Testis (tissue), 3 donors: ENCODE results near the gene SHE. TPM values are rescaled to one million over a fixed set of nuclear protein-coding genes. Genes with fewer than 3 reads are reported as not detected.

ENCODE experiments used
- DNase-seq: peaks from one replicate; pipeline ENCODE4 v3.0.0-alpha.2; 2019
- H3K27ac ChIP-seq, 2 donors: fragments of 200-600 bp; sonication (generic); one replicate each; pipeline ENCODE4 v1.5.1; 2019
- H3K27me3 ChIP-seq: fragments of 200-600 bp; sonication (generic); one replicate; pipeline ENCODE4 v1.5.1; 2019
- H3K36me3 ChIP-seq: fragments of 200-600 bp; sonication (generic); one replicate; pipeline ENCODE4 v1.5.1; 2017; ENCODE audit warnings: low read depth; ENCODE audit errors: missing control alignments
- H3K4me1 ChIP-seq: fragments of 200-600 bp; sonication (generic); one replicate; pipeline ENCODE4 v1.5.1; 2019
- H3K4me3 ChIP-seq, 2 donors: fragments of 200-600 bp; sonication (generic); one replicate each; pipeline ENCODE4 v1.5.1; 2017 to 2019
- H3K9me3 ChIP-seq: fragments of 200-600 bp; sonication (generic); one replicate; pipeline ENCODE4 v1.5.1; 2017
- CTCF ChIP-seq, 3 experiments: fragments of 450-650 bp in 2 of 3; fragments of 200-600 bp in 1 of 3; sonication (generic) in 1 of 3; IDR thresholded peaks; one replicate each; pipeline ENCODE4 v1.5.1; 2016 to 2019; ENCODE audit warnings: antibody characterized with exemption in 3 of 3, mild to moderate bottlenecking in 2 of 3, moderate library complexity in 1 of 3
- POLR2A ChIP-seq: fragments of 450-650 bp; IDR thresholded peaks from one replicate; pipeline ENCODE4 v1.6.1; 2017; ENCODE audit warnings: antibody characterized with exemption, mild to moderate bottlenecking, moderate library complexity
- WGBS, 2 donors: methylation state at CpG; one replicate each; pipeline ENCODE4 v1.1.5; 2018; 5-methylcytosine and 5-hydroxymethylcytosine counted together
- intact Hi-C: fragments of 100-400 bp; cut with DNase I; formaldehyde crosslinking; loops from one replicate; pipeline ENCODE4 v1.15.1; 2023; ENCODE audit warnings: low total_unique reads
- polyA plus RNA-seq: library from polyadenylated mRNA; stranded (reverse); fragments of 350-450 nt; fragmentation: Illumina TruSeq; extraction: RNeasy Lipid Tissue Mini Kit (QIAGEN cat#74804); gene quantifications from one replicate; pipeline ENCODE4 v1.2.3, GENCODE V29; 2014; ENCODE audit warnings: low read depth, low replicate concordance; ENCODE audit not compliant: insufficient read depth
- total RNA-seq, 2 donors: library from RNA; depleted of rRNA; stranded (reverse); fragments of >200 nt; gene quantifications; one replicate each; pipeline ENCODE4 v1.2.3, GENCODE V29; 2016

Gene SHE
- total and polyA plus RNA-seq, 3 donors from 2014 or later = 50.9 to 57.9 (median 53.7) TPM

- H3K4me3 ChIP-seq = no peak overlapping the region
- no peaks in the 10 kb centered on the region for H3K36me3 ChIP-seq
- peak overlapping the region in 1 of 2 donors; percentile 32 for H3K27ac ChIP-seq
- WGBS, 2 donors = 73 to 78% methylated on average over 17 of the region's 17 CpGs
- H3K4me1 ChIP-seq = peaks cover 33% of the 10 kb centered on the region
- DNase-seq = no peak
- no peaks in the 10 kb centered on the region for H3K27me3 ChIP-seq
- intact Hi-C loops = no loop called here
- TF ChIP-seq CTCF (IDR thresholded peaks at IDR 0.05) = no peak
- TF ChIP-seq POLR2A = no peak
- H3K9me3 ChIP-seq = no peaks in the 10 kb centered on the region
Measured at GRCh38 chr1:154429841-154430611, 72.2 kb downstream of the SHE start.

Other genes with a start within 250 kb of the SHE start
- 10 to 100 TPM; 92.7 to 98.9 TPM for gene HAX1, start 229.8 kb downstream of the SHE start, total RNA-seq
- 192 TPM for gene HAX1, start 229.8 kb downstream of the SHE start, polyA plus RNA-seq
- gene AQP10, start 181.3 kb downstream of the SHE start, total RNA-seq = 1 to 10 TPM; 2.0 to 2.2 TPM
- 0.41 TPM for gene AQP10, start 181.3 kb downstream of the SHE start, polyA plus RNA-seq
- 100 to 1,000 TPM; 179 to 204 TPM for gene ATP8B2, start 176.9 kb downstream of the SHE start, total RNA-seq
- gene ATP8B2, start 176.9 kb downstream of the SHE start, polyA plus RNA-seq = 50.9 TPM
- gene IL6R, start 97.1 kb downstream of the SHE start, total RNA-seq = 10 to 100 TPM; 25.0 to 29.7 TPM
- 8.5 TPM for gene IL6R, start 97.1 kb downstream of the SHE start, polyA plus RNA-seq
- gene TDRD10, start 193 bp downstream of the SHE start, total RNA-seq = 10 to 100 TPM; 50.9 to 60.3 TPM
- gene TDRD10, start 193 bp downstream of the SHE start, polyA plus RNA-seq = 123 TPM
- 10 to 100 TPM; 63.5 to 65.2 TPM for gene UBE2Q1, start 56.2 kb upstream of the SHE start, total RNA-seq
- gene UBE2Q1, start 56.2 kb upstream of the SHE start, polyA plus RNA-seq = 128 TPM
- gene CHRNB2, start 65.4 kb upstream of the SHE start, total RNA-seq = 1 to 10 TPM; 1.2 to 1.3 TPM
- gene CHRNB2, start 65.4 kb upstream of the SHE start, polyA plus RNA-seq = 1.3 TPM
- gene ADAR, start 105.8 kb upstream of the SHE start, total RNA-seq = 100 to 1,000 TPM; 168 to 181 TPM
- gene ADAR, start 105.8 kb upstream of the SHE start, polyA plus RNA-seq = 94.4 TPM